ENCODE results near the gene CPSF6. TPM values are rescaled to one million over a fixed set of nuclear protein-coding genes. Genes with fewer than 3 reads are reported as not detected.
A peak's percentile ranks its signal among the peaks of the same experiment; 100 is the strongest.
"Not testable (repeated sequence)": the region's sequence is repeated elsewhere in the genome, so short reads cannot be mapped to it uniquely, and the experiment has no call there.

CPSF6 gene
- total RNA-seq, 1 donor from 2014 or later, result 121 TPM

DNA sequence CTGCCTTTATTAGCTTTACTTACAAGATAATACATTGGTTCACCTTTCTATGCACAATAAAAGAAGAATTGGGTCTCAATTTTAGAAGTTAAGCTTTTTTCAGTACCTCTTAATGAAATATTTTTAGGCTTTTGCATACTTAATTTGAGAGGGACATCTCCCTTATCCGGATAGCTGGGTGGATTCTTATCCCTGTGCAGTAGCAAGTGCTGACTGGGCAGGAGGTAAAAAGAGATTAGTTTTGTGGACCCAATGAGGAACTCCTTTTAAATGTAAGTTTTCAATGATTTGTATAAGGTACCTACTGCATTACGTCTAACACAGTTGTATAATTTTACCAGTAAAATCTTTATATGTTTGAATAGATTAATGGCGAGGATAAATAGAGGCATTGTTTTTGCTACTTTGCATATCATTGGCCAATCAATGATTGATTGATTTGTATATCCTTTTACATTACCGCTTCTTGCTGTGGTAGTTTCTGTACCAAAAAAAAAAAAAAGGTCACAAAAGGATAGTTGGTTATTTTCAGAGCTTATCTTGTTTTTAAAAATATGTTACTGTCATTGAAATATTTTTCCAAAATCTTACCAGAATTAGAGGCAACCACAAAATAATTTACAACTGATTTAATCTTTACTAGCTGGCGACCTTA, 2.2 kb downstream of the CPSF6 start:
- no peak overlapping the region for H3K27ac Mint-ChIP-seq
- no peaks in the 10 kb centered on the region for H3K27me3 Mint-ChIP-seq
- DNase-seq, result no peak
- intact Hi-C loops (cut with micrococcal nuclease), result loop anchor here (2.0 to 10.0 kb wide), 4 partner anchors 346 to 1003 kb away; partner anchors contain the start of genes CCT2, CNOT2 and MDM2
- H3K4me3 Mint-ChIP-seq, result peak overlapping the region; percentile 70
- H3K9me3 Mint-ChIP-seq, result no peaks in the 10 kb centered on the region
- peaks cover 20% of the 10 kb centered on the region for H3K36me3 Mint-ChIP-seq (ENCODE audit: low read depth)
- H3K4me1 Mint-ChIP-seq, result peaks cover 53% of the 10 kb centered on the region

GRCh38 chr12:69243099-69244084, 4.0 kb downstream of the CPSF6 start:
- Mint-ChIP-seq H3K4me3 (peak overlapping the region; percentile 70), H3K4me1 (peaks cover 64% of the 10 kb centered on the region)
- DNase-seq, result no peak

GRCh38 chr12:69247268-69248018, 8.1 kb downstream of the CPSF6 start:
- Mint-ChIP-seq H3K4me3 (no peak overlapping the region), H3K27ac (peak overlapping the region; percentile 74), H3K9me3 (no peaks in the 10 kb centered on the region), H3K4me1 (peaks cover 57% of the 10 kb centered on the region), H3K36me3 (ENCODE audit: low read depth) (peaks cover 32% of the 10 kb centered on the region), H3K27me3 (no peaks in the 10 kb centered on the region)
- DNase-seq, result no peak
- intact Hi-C loops (cut with micrococcal nuclease), result loop anchor here (1.0 to 10.0 kb wide), 3 partner anchors 7 to 997 kb away; partner anchors contain the start of gene CNOT2

More at GRCh38 chr12:69243099-69244084, 4.0 kb downstream of the CPSF6 start:
- Mint-ChIP-seq H3K36me3 (ENCODE audit: low read depth) (peaks cover 30% of the 10 kb centered on the region), H3K27ac (peak overlapping the region; percentile 25), H3K9me3 (no peaks in the 10 kb centered on the region), H3K27me3 (no peaks in the 10 kb centered on the region)
- intact Hi-C loops (cut with micrococcal nuclease), result loop anchor here (5.0 to 10.0 kb wide), 3 partner anchors 344 to 1001 kb away; partner anchors contain the start of genes CCT2 and CNOT2

GRCh38 chr12:69252033-69252432, 12.7 kb downstream of the CPSF6 start:
- intact Hi-C loops (cut with micrococcal nuclease), result loop anchor here (10.0 kb wide), 1 partner anchor 387 kb away; no protein-coding TSS in a partner anchor
- Mint-ChIP-seq H3K27me3 (no peaks in the 10 kb centered on the region), H3K4me3 (no peak overlapping the region), H3K27ac (peak overlapping the region; percentile 6), H3K9me3 (no peaks in the 10 kb centered on the region), H3K4me1 (peaks cover 38% of the 10 kb centered on the region), H3K36me3 (ENCODE audit: low read depth) (peaks cover 39% of the 10 kb centered on the region)
- no peak for DNase-seq

DNA sequence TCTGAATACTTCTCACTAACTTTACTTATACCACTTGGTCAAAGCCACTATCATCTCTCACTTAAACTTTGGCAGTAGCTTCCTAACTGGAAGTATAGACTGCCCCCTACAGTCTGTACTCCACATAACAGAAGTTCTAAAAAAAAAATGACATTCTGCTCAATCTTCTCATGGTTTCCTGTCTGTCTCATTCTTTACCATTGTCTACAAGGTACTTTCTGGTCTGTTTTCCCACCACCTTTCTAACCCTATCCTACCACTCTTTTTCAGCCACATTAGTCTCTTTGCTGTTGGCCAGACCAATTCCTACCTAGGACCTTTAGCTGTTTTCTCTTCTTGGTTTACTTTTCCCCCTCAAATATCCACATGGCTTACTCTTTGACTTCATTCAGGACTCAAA, 14.7 kb downstream of the CPSF6 start:
- H3K4me1 Mint-ChIP-seq, result peaks cover 27% of the 10 kb centered on the region
- H3K36me3 Mint-ChIP-seq (ENCODE audit: low read depth), result peaks cover 43% of the 10 kb centered on the region
- peak overlapping the region; percentile 43 for H3K27ac Mint-ChIP-seq
- intact Hi-C loops (cut with micrococcal nuclease), result loop anchor here (1.0 to 10.0 kb wide), 4 partner anchors 15 to 389 kb away; partner anchors contain the start of gene CPSF6
- no peaks in the 10 kb centered on the region for H3K9me3 Mint-ChIP-seq
- no peak overlapping the region for H3K4me3 Mint-ChIP-seq
- no peaks in the 10 kb centered on the region for H3K27me3 Mint-ChIP-seq
- DNase-seq, result peak; percentile 77

GRCh38 chr12:69254862-69255261, 15.5 kb downstream of the CPSF6 start:
- H3K27ac Mint-ChIP-seq, result no peak overlapping the region
- H3K27me3 Mint-ChIP-seq, result no peaks in the 10 kb centered on the region
- peaks cover 45% of the 10 kb centered on the region for H3K36me3 Mint-ChIP-seq (ENCODE audit: low read depth)

GRCh38 chr12:69258655-69259054, 19.3 kb downstream of the CPSF6 start:
- no peaks in the 10 kb centered on the region for H3K27me3 Mint-ChIP-seq
- H3K9me3 Mint-ChIP-seq, result no peaks in the 10 kb centered on the region
- no peak overlapping the region for H3K4me3 Mint-ChIP-seq
- H3K4me1 Mint-ChIP-seq, result peaks cover 12% of the 10 kb centered on the region
- no peak for DNase-seq
- peaks cover 62% of the 10 kb centered on the region for H3K36me3 Mint-ChIP-seq (ENCODE audit: low read depth)
- intact Hi-C loops (cut with micrococcal nuclease), result loop anchor here (10.0 kb wide), 1 partner anchor 394 kb away; no protein-coding TSS in a partner anchor
- H3K27ac Mint-ChIP-seq, result peak overlapping the region; percentile 13

More at GRCh38 chr12:69254862-69255261, 15.5 kb downstream of the CPSF6 start:
- DNase-seq, result no peak
- no peak overlapping the region for H3K4me3 Mint-ChIP-seq
- intact Hi-C loops (cut with micrococcal nuclease), result loop anchor here (1.0 to 10.0 kb wide), 4 partner anchors 16 to 390 kb away; partner anchors contain the start of gene CPSF6
- H3K4me1 Mint-ChIP-seq, result peaks cover 21% of the 10 kb centered on the region
- no peaks in the 10 kb centered on the region for H3K9me3 Mint-ChIP-seq

- intact Hi-C loops (cut with micrococcal nuclease), result no loop called here
- Mint-ChIP-seq H3K4me3 (no peak overlapping the region), H3K27me3 (no peaks in the 10 kb centered on the region), H3K36me3 (ENCODE audit: low read depth) (peaks cover 60% of the 10 kb centered on the region), H3K27ac (no peak overlapping the region), H3K9me3 (no peaks in the 10 kb centered on the region), H3K4me1 (peaks cover 12% of the 10 kb centered on the region)
- no peak for DNase-seq
Observed at GRCh38 chr12:69262264-69262974, 23.1 kb downstream of the CPSF6 start.

DNA sequence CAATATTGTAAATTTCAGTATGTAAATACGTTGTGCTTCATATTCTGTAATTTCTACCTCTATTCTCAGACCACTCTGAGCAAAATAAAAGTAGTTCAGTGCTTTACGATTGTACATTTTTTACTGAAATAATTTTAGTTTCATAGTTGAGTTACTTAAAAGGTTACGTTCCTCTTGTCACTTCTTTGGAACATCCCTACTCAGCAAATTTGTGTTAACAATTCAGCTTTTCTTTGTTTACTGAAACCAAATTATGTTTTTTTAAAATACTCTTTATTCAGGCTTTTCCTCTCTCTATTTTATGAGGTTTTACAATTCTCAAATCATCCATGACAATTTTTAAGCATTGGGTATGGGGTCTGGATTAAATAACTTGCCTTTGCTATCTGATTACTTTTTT, 25.8 kb downstream of the CPSF6 start:
- Mint-ChIP-seq H3K27me3 (no peaks in the 10 kb centered on the region), H3K9me3 (no peaks in the 10 kb centered on the region), H3K4me3 (no peak overlapping the region), H3K4me1 (peaks cover 10% of the 10 kb centered on the region), H3K36me3 (ENCODE audit: low read depth) (peaks cover 47% of the 10 kb centered on the region), H3K27ac (no peak overlapping the region)
- intact Hi-C loops (cut with micrococcal nuclease), result no loop called here
- DNase-seq, result no peak

DNA sequence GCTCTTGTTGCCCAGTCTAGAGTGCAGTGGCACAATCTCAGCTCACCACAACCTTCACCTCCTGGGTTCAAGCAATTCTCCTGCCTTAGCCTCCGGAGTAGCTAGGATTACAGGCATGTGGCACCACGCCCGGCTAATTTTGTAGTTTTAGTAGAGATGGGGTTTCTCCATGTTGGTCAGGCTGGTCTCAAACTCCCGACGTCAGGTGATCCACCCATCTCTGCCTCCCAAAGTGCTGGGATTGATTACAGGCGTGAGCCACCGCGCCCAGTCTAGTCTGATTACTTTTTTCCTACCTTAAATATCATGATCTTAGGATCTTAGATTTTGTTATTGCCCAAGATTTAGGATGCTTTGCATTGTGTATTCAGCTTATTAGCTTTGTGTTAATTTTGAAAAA, 26.3 kb downstream of the CPSF6 start:
- H3K27me3 Mint-ChIP-seq, result not testable (repeated sequence)

DNA sequence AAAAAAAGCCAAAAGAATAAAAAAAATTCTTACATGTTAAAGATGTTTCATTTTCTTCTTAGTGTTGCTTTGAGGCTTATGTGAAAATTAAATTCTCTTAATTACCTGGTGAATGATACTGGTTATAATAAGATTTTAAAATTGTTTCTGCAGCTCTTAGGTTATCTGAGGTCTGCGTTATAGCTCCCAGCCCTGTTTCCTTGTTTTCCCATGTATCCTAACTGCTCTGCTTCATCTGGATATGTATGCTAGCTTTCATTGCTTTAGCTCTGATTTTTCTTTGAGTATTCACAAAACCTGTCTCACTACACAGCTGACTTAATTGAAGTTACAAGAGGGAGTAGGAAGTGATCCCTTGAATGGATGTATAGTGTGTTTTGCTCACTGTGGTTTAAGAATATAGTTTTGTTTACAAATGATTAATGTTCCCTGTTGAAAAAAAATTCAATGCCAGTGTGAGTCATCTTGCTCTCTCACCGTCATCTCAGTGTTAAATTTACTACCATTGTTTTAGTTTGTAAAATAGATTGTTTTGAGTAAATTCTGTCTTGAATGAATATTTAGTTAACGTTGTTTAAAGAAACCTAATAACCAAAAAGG, 26.8 kb downstream of the CPSF6 start:
- peak overlapping the region; percentile 64 for H3K27ac Mint-ChIP-seq
- H3K9me3 Mint-ChIP-seq, result no peaks in the 10 kb centered on the region
- intact Hi-C loops (cut with micrococcal nuclease), result no loop called here
- H3K4me3 Mint-ChIP-seq, result no peak overlapping the region
- peaks cover 8% of the 10 kb centered on the region for H3K4me1 Mint-ChIP-seq
- no peak for DNase-seq
- H3K36me3 Mint-ChIP-seq (ENCODE audit: low read depth), result peaks cover 41% of the 10 kb centered on the region
- H3K27me3 Mint-ChIP-seq, result no peaks in the 10 kb centered on the region

More for the DNA sequence above, 26.3 kb downstream of the CPSF6 start:
- H3K27ac Mint-ChIP-seq; intact Hi-C loops (cut with micrococcal nuclease); H3K9me3 Mint-ChIP-seq; DNase-seq; H3K4me1 Mint-ChIP-seq; H3K4me3 Mint-ChIP-seq: not testable (repeated sequence)
- H3K36me3 Mint-ChIP-seq (ENCODE audit: low read depth), result peaks cover 43% of the 10 kb centered on the region

DNA sequence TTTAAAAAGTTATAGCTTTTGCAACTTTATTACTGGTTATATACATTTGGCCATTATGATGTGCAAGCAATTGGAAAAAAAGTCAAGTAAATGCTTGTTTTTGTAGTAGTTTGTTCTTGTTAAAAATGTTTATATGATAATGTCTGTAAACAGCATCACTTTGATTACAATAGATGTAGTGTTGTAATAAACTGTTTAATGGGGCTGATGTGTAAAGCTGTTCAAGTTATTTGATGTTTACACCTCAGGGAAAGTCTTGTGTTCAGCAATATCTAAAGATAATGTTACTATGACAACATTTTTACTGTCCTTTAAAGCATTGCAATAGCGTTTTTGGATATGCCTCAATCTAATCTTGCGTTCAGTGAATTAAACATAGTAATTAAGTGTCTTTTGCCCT, 30.4 kb downstream of the CPSF6 start:
- Mint-ChIP-seq H3K4me1 (peaks cover 11% of the 10 kb centered on the region), H3K4me3 (no peak overlapping the region), H3K9me3 (no peaks in the 10 kb centered on the region), H3K36me3 (ENCODE audit: low read depth) (peaks cover 32% of the 10 kb centered on the region), H3K27ac (no peak overlapping the region), H3K27me3 (no peaks in the 10 kb centered on the region)
- intact Hi-C loops (cut with micrococcal nuclease), result no loop called here
- no peak for DNase-seq
